Body of pancreas (tissue), 4 donors: Measurements from ENCODE around the gene KNCN. TPM values are rescaled to one million over a fixed set of nuclear protein-coding genes. Genes with fewer than 3 reads are reported as not detected.
A peak's percentile ranks its signal among the peaks of the same experiment; 100 is the strongest.

Source experiments
- ATAC-seq: fragments of 150-250 bp; one replicate; pipeline ENCODE4 v1.9.1; 2016
- DNase-seq, 4 donors: peaks; one replicate each; pipeline ENCODE4 v3.0.0-alpha.2; 2019
- H3K27ac ChIP-seq, 4 donors: fragments of 200-600 bp; sonication (generic); 1 replicate in 3 of 4; 2 replicates in 1 of 4; pipeline versions ENCODE4 v1.5.1 to v1.6.1; 2016 to 2019; ENCODE audit warnings: mild to moderate bottlenecking in 1 of 4, mixed read lengths in 1 of 4, moderate library complexity in 1 of 4
- H3K27me3 ChIP-seq, 2 donors: fragments of 200-600 bp; sonication (generic); one replicate each; pipeline ENCODE4 v1.6.0; 2016; ENCODE audit warnings: mild to moderate bottlenecking in 1 of 2
- H3K36me3 ChIP-seq, 2 donors: fragments of 200-600 bp; sonication (generic); replicated peaks in 1 of 2; 2 replicates each; pipeline ENCODE4 v1.5.1; 2016; ENCODE audit warnings: low read depth in 2 of 2; ENCODE audit not compliant: insufficient read depth in 1 of 2
- H3K4me1 ChIP-seq: fragments of 200-600 bp; sonication (generic); one replicate; pipeline ENCODE4 v1.6.0; 2016
- H3K4me3 ChIP-seq, 2 donors: fragments of 200-600 bp; sonication (generic); 1 replicate in 1 of 2; 2 replicates in 1 of 2; pipeline ENCODE4 v1.5.1; 2016 to 2019
- H3K9me3 ChIP-seq, 3 donors: fragments of 200-600 bp; sonication (generic); 1 replicate in 2 of 3; 2 replicates in 1 of 3; pipeline ENCODE4 v1.5.1; 2016
- POLR2A ChIP-seq, 3 donors: fragments of 450-650 bp; IDR thresholded peaks; one replicate each; pipeline ENCODE4 v1.6.1; 2016; ENCODE audit warnings: antibody characterized with exemption in 3 of 3, mild to moderate bottlenecking in 2 of 3
- WGBS, 2 donors: methylation state at CpG; one replicate each; pipeline ENCODE4 v1.1.5; 2017; 5-methylcytosine and 5-hydroxymethylcytosine counted together
- intact Hi-C: fragments of 100-400 bp; cut with DNase I; formaldehyde crosslinking; loops from one replicate; pipeline ENCODE4 v1.15.1; 2023
- total RNA-seq, 2 donors: library from RNA; depleted of rRNA; stranded (reverse); fragments of >200 nt; gene quantifications; one replicate each; pipeline ENCODE4 v1.1.0, GENCODE V29; 2016
- TF ChIP-seq, protein P1 (sequence below), 7 experiments: fragments of 450-650 bp in 4 of 7; fragments of 200-600 bp in 3 of 7; sonication (generic) in 3 of 7; IDR thresholded peaks; one replicate each; pipeline ENCODE4 v1.5.1; 2016 to 2019; ENCODE audit warnings: antibody characterized with exemption in 7 of 7

KNCN gene
- total RNA-seq, 2 donors from 2014 or later = not detected

GRCh38 chr1:46536527-46536926 lies 14.9 kb downstream of the KNCN start:
- whole genome bisulfite sequencing, 2 donors = 77 to 85% methylated on average over 1 of the region's 1 CpG
- H3K27ac ChIP-seq = no peak overlapping the region
- no peak for DNase-seq
- no peaks in the 10 kb centered on the region for H3K36me3 ChIP-seq
- TF ChIP-seq, protein P1, sequence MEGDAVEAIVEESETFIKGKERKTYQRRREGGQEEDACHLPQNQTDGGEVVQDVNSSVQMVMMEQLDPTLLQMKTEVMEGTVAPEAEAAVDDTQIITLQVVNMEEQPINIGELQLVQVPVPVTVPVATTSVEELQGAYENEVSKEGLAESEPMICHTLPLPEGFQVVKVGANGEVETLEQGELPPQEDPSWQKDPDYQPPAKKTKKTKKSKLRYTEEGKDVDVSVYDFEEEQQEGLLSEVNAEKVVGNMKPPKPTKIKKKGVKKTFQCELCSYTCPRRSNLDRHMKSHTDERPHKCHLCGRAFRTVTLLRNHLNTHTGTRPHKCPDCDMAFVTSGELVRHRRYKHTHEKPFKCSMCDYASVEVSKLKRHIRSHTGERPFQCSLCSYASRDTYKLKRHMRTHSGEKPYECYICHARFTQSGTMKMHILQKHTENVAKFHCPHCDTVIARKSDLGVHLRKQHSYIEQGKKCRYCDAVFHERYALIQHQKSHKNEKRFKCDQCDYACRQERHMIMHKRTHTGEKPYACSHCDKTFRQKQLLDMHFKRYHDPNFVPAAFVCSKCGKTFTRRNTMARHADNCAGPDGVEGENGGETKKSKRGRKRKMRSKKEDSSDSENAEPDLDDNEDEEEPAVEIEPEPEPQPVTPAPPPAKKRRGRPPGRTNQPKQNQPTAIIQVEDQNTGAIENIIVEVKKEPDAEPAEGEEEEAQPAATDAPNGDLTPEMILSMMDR (IDR thresholded peaks at IDR 0.05) = no peak
- no peak for TF ChIP-seq POLR2A (IDR thresholded peaks at IDR 0.05)
- no peaks in the 10 kb centered on the region for H3K9me3 ChIP-seq
- intact Hi-C loops = no loop called here
- peaks cover 6% of the 10 kb centered on the region for H3K4me1 ChIP-seq
- no peak overlapping the region for H3K4me3 ChIP-seq
- no peak for ATAC-seq
- H3K27me3 ChIP-seq = no peaks in the 10 kb centered on the region

- intact Hi-C loops = no loop called here
- Histone ChIP-seq H3K27me3 (no peaks in the 10 kb centered on the region), H3K4me1 (peaks cover 6% of the 10 kb centered on the region), H3K9me3 (no peaks in the 10 kb centered on the region), H3K36me3 (no peaks in the 10 kb centered on the region), H3K4me3 (no peak overlapping the region), H3K27ac (no peak overlapping the region)
- TF ChIP-seq, protein P1 (IDR thresholded peaks at IDR 0.05) = peak; percentile 5 to 47 (median 32)
- no peak for TF ChIP-seq POLR2A (IDR thresholded peaks at IDR 0.05)
- peak; percentile 47 for ATAC-seq
- 38 to 48% methylated on average over 2 of the region's 2 CpGs for WGBS, 2 donors
- DNase-seq = peak; percentile 54 to 73 (median 59)
These were observed 16.4 kb downstream of the KNCN start for GRCh38 chr1:46535063-46535462.

DNA sequence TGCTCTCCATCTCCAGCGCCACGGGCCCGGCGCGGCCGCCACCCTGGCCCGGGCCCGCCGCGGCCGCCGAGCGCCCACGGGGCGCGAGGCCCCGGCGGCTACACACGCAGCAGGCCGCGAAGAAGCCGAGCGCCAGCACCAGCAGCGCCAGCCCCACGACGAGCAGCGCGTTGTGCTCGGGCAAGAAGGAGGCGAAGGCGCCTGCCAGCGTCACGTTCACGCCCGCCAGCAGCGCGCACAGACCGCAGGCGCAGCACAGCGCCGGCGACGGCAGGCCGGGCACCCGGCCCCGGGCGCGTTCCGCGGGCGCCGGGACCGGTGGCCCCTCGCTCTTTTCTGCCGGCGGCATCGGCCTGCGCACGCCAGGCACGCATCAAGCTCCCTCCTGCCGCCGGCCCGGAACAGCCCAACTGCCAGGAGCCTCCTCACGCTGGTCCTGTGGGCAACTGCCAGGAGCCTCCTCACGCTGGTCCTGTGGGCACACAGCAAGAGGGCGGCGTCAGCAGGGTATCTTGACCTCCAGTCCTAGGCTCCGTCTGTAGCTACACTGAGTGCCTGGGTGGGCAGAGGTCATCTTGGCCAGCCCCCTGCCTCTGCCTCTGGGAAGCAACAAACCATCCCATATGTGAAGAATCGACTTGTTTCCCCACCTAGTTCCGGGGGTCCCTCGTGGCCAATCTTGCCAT lies 18.1 kb downstream of the KNCN start:
- H3K27ac ChIP-seq = no peak overlapping the region
- intact Hi-C loops = no loop called here
- H3K4me1 ChIP-seq = peaks cover 6% of the 10 kb centered on the region
- H3K36me3 ChIP-seq = no peaks in the 10 kb centered on the region
- no peaks in the 10 kb centered on the region for H3K27me3 ChIP-seq
- DNase-seq (peak; percentile 22 to 41 (median 30)), ATAC-seq (peak; percentile 49)
- TF ChIP-seq POLR2A (IDR thresholded peaks at IDR 0.05) = no peak
- TF ChIP-seq, protein P1 (IDR thresholded peaks at IDR 0.05) = no peak
- WGBS, 2 donors = 6 to 53% methylated on average over 6 to 71 of the region's 71 CpGs
- H3K4me3 ChIP-seq = no peak overlapping the region
- no peaks in the 10 kb centered on the region for H3K9me3 ChIP-seq

GRCh38 chr1:46532498-46533178 lies 18.8 kb downstream of the KNCN start:
- Histone ChIP-seq H3K27ac (no peak overlapping the region), H3K27me3 (no peaks in the 10 kb centered on the region), H3K4me3 (no peak overlapping the region), H3K36me3 (no peaks in the 10 kb centered on the region), H3K4me1 (peaks cover 12% of the 10 kb centered on the region), H3K9me3 (no peaks in the 10 kb centered on the region)
- ATAC-seq (peak; percentile 60), DNase-seq (peak; percentile 48 to 66 (median 52))
- intact Hi-C loops = no loop called here
- no peak for TF ChIP-seq POLR2A (IDR thresholded peaks at IDR 0.05)
- TF ChIP-seq, protein P1 (IDR thresholded peaks at IDR 0.05) = peak; percentile 31 to 65 (median 49)
- 4 to 6% methylated on average over 11 to 31 of the region's 31 CpGs for WGBS, 2 donors
